Measurements from ENCODE around the gene CNNM1.

CNNM1 gene

GRCh38 chr10:99329304-99329553, at the start of gene CNNM1:
CNNM1 (plus strand) TSS chr10:99329356; CDS start chr10:99329388, 32 bp downstream.
- in situ Hi-C loops (cut with MboI; ENCODE audit: low sequenced_read_pairs) = no loop called here

GRCh38 chr10:99279626-99280111, 49.5 kb upstream of the CNNM1 start:
- in situ Hi-C loops (cut with MboI; ENCODE audit: low sequenced_read_pairs) = no loop called here

- in situ Hi-C loops (cut with MboI; ENCODE audit: low sequenced_read_pairs) = no loop called here
Measured at GRCh38 chr10:99280472-99280871, 48.7 kb upstream of the CNNM1 start.

- in situ Hi-C loops (cut with MboI; ENCODE audit: low sequenced_read_pairs) = no loop called here
Measured at GRCh38 chr10:99285881-99286280, 43.3 kb upstream of the CNNM1 start.

GRCh38 chr10:99290306-99290705, 38.9 kb upstream of the CNNM1 start:
- in situ Hi-C loops (cut with MboI; ENCODE audit: low sequenced_read_pairs) = no loop called here

GRCh38 chr10:99292159-99292558, 37.0 kb upstream of the CNNM1 start:
- in situ Hi-C loops (cut with MboI; ENCODE audit: low sequenced_read_pairs) = no loop called here

- in situ Hi-C loops (cut with MboI; ENCODE audit: low sequenced_read_pairs) = no loop called here
Measured at GRCh38 chr10:99296605-99297004, 32.6 kb upstream of the CNNM1 start.

- in situ Hi-C loops (cut with MboI; ENCODE audit: low sequenced_read_pairs) = no loop called here
Measured at GRCh38 chr10:99297033-99297432, 32.1 kb upstream of the CNNM1 start.

- in situ Hi-C loops (cut with MboI; ENCODE audit: low sequenced_read_pairs) = no loop called here
Measured at GRCh38 chr10:99303899-99304861, 25.0 kb upstream of the CNNM1 start.

- in situ Hi-C loops (cut with MboI; ENCODE audit: low sequenced_read_pairs) = no loop called here
Measured at GRCh38 chr10:99304862-99305229, 24.3 kb upstream of the CNNM1 start.

- in situ Hi-C loops (cut with MboI; ENCODE audit: low sequenced_read_pairs) = no loop called here
Measured at GRCh38 chr10:99312501-99312900, 16.7 kb upstream of the CNNM1 start.

GRCh38 chr10:99315853-99316252, 13.3 kb upstream of the CNNM1 start:
- in situ Hi-C loops (cut with MboI; ENCODE audit: low sequenced_read_pairs) = no loop called here

- in situ Hi-C loops (cut with MboI; ENCODE audit: low sequenced_read_pairs) = no loop called here
Measured at GRCh38 chr10:99316374-99316773, 12.8 kb upstream of the CNNM1 start.

- in situ Hi-C loops (cut with MboI; ENCODE audit: low sequenced_read_pairs) = no loop called here
Measured at GRCh38 chr10:99318048-99318447, 11.1 kb upstream of the CNNM1 start.

- in situ Hi-C loops (cut with MboI; ENCODE audit: low sequenced_read_pairs) = no loop called here
Measured at GRCh38 chr10:99318475-99318874, 10.7 kb upstream of the CNNM1 start.

GRCh38 chr10:99325281-99325680, 3.9 kb upstream of the CNNM1 start:
- in situ Hi-C loops (cut with MboI; ENCODE audit: low sequenced_read_pairs) = no loop called here

GRCh38 chr10:99326871-99327270, 2.3 kb upstream of the CNNM1 start:
- in situ Hi-C loops (cut with MboI; ENCODE audit: low sequenced_read_pairs) = no loop called here

- in situ Hi-C loops (cut with MboI; ENCODE audit: low sequenced_read_pairs) = no loop called here
Measured at GRCh38 chr10:99328579-99329303, 415 bp upstream of the CNNM1 start.

- in situ Hi-C loops (cut with MboI; ENCODE audit: low sequenced_read_pairs) = no loop called here
Measured at GRCh38 chr10:99329554-99330346, 594 bp downstream of the CNNM1 start.

- in situ Hi-C loops (cut with MboI; ENCODE audit: low sequenced_read_pairs) = no loop called here
Measured at GRCh38 chr10:99330347-99330924, 1.3 kb downstream of the CNNM1 start.

- in situ Hi-C loops (cut with MboI; ENCODE audit: low sequenced_read_pairs) = no loop called here
Measured at GRCh38 chr10:99331207-99331803, 2.1 kb downstream of the CNNM1 start.
